ENCODE data around the gene P3H2. TPM values are rescaled to one million over a fixed set of nuclear protein-coding genes. Genes with fewer than 3 reads are reported as not detected.
A peak's percentile ranks its signal among the peaks of the same experiment; 100 is the strongest.

P3H2 gene
- total and polyA plus RNA-seq, 2 of the 4 experiments (the other 2 are of a cell fraction) = 54.7 to 64.3 TPM

- Histone ChIP-seq H2BK120ac (ENCODE audit: low read depth, low read length) (peak overlapping the region; percentile 39; the same call in 1 of the 2 replicates), H3K4me2 (ENCODE audit: low read depth, low read length) (no peak overlapping the region), H2AFZ (replicated peaks; ENCODE audit: low read length, poor library complexity) (no peak overlapping the region), H3K36me3 (ENCODE audit: control insufficient read depth, insufficient read depth, low read length) (no peaks in the 10 kb centered on the region), H3K27me3 (ENCODE audit: control insufficient read depth, insufficient read depth, low read length) (no peaks in the 10 kb centered on the region), H4K8ac (ENCODE audit: low read depth in 2 of 2, low read length in 2 of 2) (peak overlapping the region in 1 of 2 experiments; percentile 5; a peak in 1 of 4 replicates), H3K27ac (ENCODE audit: insufficient read depth, low read length) (no peak overlapping the region), H2BK20ac (ENCODE audit: low read depth, low read length) (peak overlapping the region; percentile 15; the same call in 1 of the 2 replicates), H3K79me1 (ENCODE audit: low read depth in 1 of 2, low read length in 2 of 2) (peaks cover 6 to 49% of the 10 kb centered on the region in 2 experiments), H3K9me3 (ENCODE audit: control insufficient read depth, insufficient read depth, low read length) (no peaks in the 10 kb centered on the region), H3K9ac (ENCODE audit: low read depth, low read length) (no peak overlapping the region), H2BK15ac (ENCODE audit: low read depth, low read length) (no peak overlapping the region), H3K23ac (ENCODE audit: low read depth, low read length) (peak overlapping the region; percentile 48; the same call in 1 of the 2 replicates), H4K5ac (ENCODE audit: low read depth, low read length) (no peak overlapping the region), H3K4me3 (ENCODE audit: insufficient read depth, low read depth, low read length) (no peak overlapping the region), H3K56ac (ENCODE audit: extremely low read depth, insufficient read depth, low read length) (no peak overlapping the region), H3K14ac (replicated peaks; ENCODE audit: low read depth, low read length) (0 out of 2 replicates have a peak overlapping the region, but pooled peaks have one; percentile 58), H3K9me1 (ENCODE audit: insufficient read depth, low read length) (peaks cover 6% of the 10 kb centered on the region; the same call in 1 of the 2 replicates), H3K4ac (ENCODE audit: low read depth, low read length) (peak overlapping the region; percentile 34; the same call in 1 of the 2 replicates), H3K4me1 (ENCODE audit: control insufficient read depth, insufficient read depth, low read length) (peaks cover 18% of the 10 kb centered on the region; the same call in 1 of the 2 replicates), H2BK5ac (ENCODE audit: low read depth, low read length, poor library complexity, severe bottlenecking) (no peak overlapping the region), H3K18ac (ENCODE audit: low read depth, low read length) (no peak overlapping the region; the same call in 1 of the 2 replicates), H2AK9ac (replicated peaks; ENCODE audit: low read depth, low read length, poor library complexity) (no peak overlapping the region), H4K91ac (ENCODE audit: insufficient read depth, low read depth, low read length) (peak overlapping the region; percentile 20; the same call in 1 of the 2 replicates), H2AK5ac (ENCODE audit: low read depth, low read length) (0 out of 2 replicates have a peak overlapping the region, but pooled peaks have one; percentile 23), H4K20me1 (ENCODE audit: insufficient read depth, low read length) (no peaks in the 10 kb centered on the region)
- intact Hi-C loops (cut with micrococcal nuclease) = no loop called here
- ChIA-PET CTCF (no interaction called here), POLR2A (ENCODE audit: unreplicated experiment) (no interaction called here)
- BruUV-seq (replicated peaks) = no TSS peak
- in situ Hi-C loops (cut with MboI; ENCODE audit: low sequenced_read_pairs) = loop anchor here (10.0 kb wide), 1 partner anchor 190 kb away; no protein-coding TSS in a partner anchor
- TF ChIP-seq RFX5 (IDR thresholded peaks at IDR 0.05; ENCODE audit: low read depth, low read length) (no peak), RAD21 (IDR thresholded peaks at IDR 0.05; ENCODE audit: low read length) (no peak), USF2 (IDR thresholded peaks at IDR 0.05; ENCODE audit: low read depth, low read length) (no peak), CEBPB (IDR thresholded peaks at IDR 0.05; ENCODE audit: low read depth, low read length) (no peak), MAFK (IDR thresholded peaks at IDR 0.05; ENCODE audit: low read depth, low read length) (no peak), MXI1 (IDR thresholded peaks at IDR 0.05; ENCODE audit: borderline replicate concordance, low read depth, low read length) (no peak), FOS (IDR thresholded peaks at IDR 0.05; ENCODE audit: low read depth, low read length) (no peak), RCOR1 (IDR thresholded peaks at IDR 0.05; ENCODE audit: insufficient replicate concordance, low read length) (no peak), CTCF (conservative IDR thresholded peaks at IDR 0.05; ENCODE audit: low read depth, low read length) (no peak), BHLHE40 (IDR thresholded peaks at IDR 0.05; ENCODE audit: low read depth, low read length) (no peak), SMC3 (IDR thresholded peaks at IDR 0.05; ENCODE audit: low read depth, low read length) (no peak), CHD1 (IDR thresholded peaks at IDR 0.05; ENCODE audit: low read depth, low read length) (no peak), POLR2A (IDR thresholded peaks at IDR 0.05; ENCODE audit: low read depth, low read length) (no peak), NFE2L2 (IDR thresholded peaks at IDR 0.05; ENCODE audit: low read depth, low read length) (no peak), ELK1 (IDR thresholded peaks at IDR 0.05; ENCODE audit: borderline replicate concordance, low read depth, low read length) (no peak), MAZ (IDR thresholded peaks at IDR 0.05; ENCODE audit: borderline replicate concordance, low read depth, low read length) (no peak)
- ATAC-seq (ENCODE audit: low read depth) = no peak
- dilution Hi-C loops (cut with HindIII; ENCODE audit: low sequenced_read_pairs, unreplicated experiment) = no loop called here
- no peak for DNase-seq
- WGBS, 2 experiments (ENCODE audit: extremely low coverage in 2 of 2, insufficient read length in 1 of 2) = no CpG with 5 or more reads among the region's 2 CpGs
Measured at GRCh38 chr3:190014940-190015339, 105.8 kb downstream of the P3H2 start.

All from IMR-90 (cell line).